PC-9 (cell line): Measurements from ENCODE around the gene RBFOX2.

Experiments used
- CTCF ChIP-seq: fragments of 200-600 bp; sonication (generic); conservative IDR thresholded peaks from 2 replicates; pipeline ENCODE4 v1.6.1; 2017; ENCODE audit warnings: mixed run types, antibody characterized with exemption, mild to moderate bottlenecking, moderate library complexity
- EZH2 ChIP-seq: fragments of 200-600 bp; sonication (generic); IDR thresholded peaks from 2 replicates; pipeline ENCODE4 v1.8.0; 2017; ENCODE audit warnings: antibody characterized with exemption, low read depth

- TF ChIP-seq CTCF (no peak), EZH2 (no peak)
These were observed 168.4 kb downstream of the RBFOX2 start for GRCh38 chr22:35860087-35860733.
